HepG2 (cell line): ENCODE data around the gene CCDC142. TPM values are rescaled to one million over a fixed set of nuclear protein-coding genes. Genes with fewer than 3 reads are reported as not detected.

Experiments
- ARNTL ChIP-seq: sonication (generic); formaldehyde crosslinking; IDR thresholded peaks from 2 replicates; pipeline ENCODE4 v1.4.0; 2020; ENCODE audit warnings: mild to moderate bottlenecking, missing genetic modification reagents
- CEBPZ ChIP-seq: IDR thresholded peaks from 2 replicates; pipeline ENCODE4 v1.6.1; 2012; ENCODE audit warnings: low read length, improper control_type of control experiment
- FOSL1 ChIP-seq: sonication (generic); formaldehyde crosslinking; IDR thresholded peaks from 2 replicates; pipeline ENCODE4 v1.9.0; 2021; ENCODE audit warnings: missing genetic modification reagents, borderline replicate concordance
- HINFP ChIP-seq: sonication (generic); formaldehyde crosslinking; IDR thresholded peaks from 2 replicates; pipeline ENCODE4 v1.4.0; 2020; ENCODE audit warnings: low read depth, mild to moderate bottlenecking, missing genetic modification reagents
- KDM4B ChIP-seq: sonication (generic); formaldehyde crosslinking; IDR thresholded peaks from 2 replicates; pipeline ENCODE4 v1.4.0; 2020; ENCODE audit warnings: missing genetic modification reagents
- KLF13 ChIP-seq: sonication (generic); formaldehyde crosslinking; IDR thresholded peaks from 2 replicates; pipeline ENCODE4 v1.4.0; 2020; ENCODE audit warnings: mild to moderate bottlenecking, missing genetic modification reagents
- KLF6 ChIP-seq: IDR thresholded peaks from 2 replicates; pipeline ENCODE4 v1.8.0; 2016; ENCODE audit warnings: missing biosample characterization, missing genetic modification reagents
- MEIS2 ChIP-seq: sonication (generic); formaldehyde crosslinking; IDR thresholded peaks from 2 replicates; pipeline ENCODE4 v1.9.0; 2021; ENCODE audit warnings: mild to moderate bottlenecking, missing genetic modification reagents
- MTA1 ChIP-seq: sonication (generic); formaldehyde crosslinking; IDR thresholded peaks from 2 replicates; pipeline ENCODE4 v1.4.0; 2020; ENCODE audit warnings: missing genetic modification reagents, mild to moderate bottlenecking, borderline replicate concordance
- NCOA5 ChIP-seq: sonication (generic); formaldehyde crosslinking; IDR thresholded peaks from 2 replicates; pipeline ENCODE4 v1.4.0; 2020; ENCODE audit warnings: missing genetic modification reagents
- NFE2L1 ChIP-seq: sonication (generic); formaldehyde crosslinking; IDR thresholded peaks from 2 replicates; pipeline ENCODE4 v1.4.0; 2020; ENCODE audit warnings: missing genetic modification reagents, mild to moderate bottlenecking, borderline replicate concordance
- NFYC ChIP-seq: IDR thresholded peaks from 2 replicates; pipeline ENCODE4 v1.6.1; 2016; ENCODE audit warnings: missing genetic modification reagents, missing compliant biosample characterization
- PCBP2 ChIP-seq: fragments of 200-400 bp; formaldehyde crosslinking; optimal IDR thresholded peaks from 2 replicates; pipeline ENCODE3; 2018; ENCODE audit warnings: low read length, low read depth; ENCODE audit not compliant: poor library complexity, severe bottlenecking
- RBAK ChIP-seq: sonication (generic); formaldehyde crosslinking; IDR thresholded peaks from 2 replicates; pipeline ENCODE4 v1.5.1; 2020; ENCODE audit warnings: mild to moderate bottlenecking, missing genetic modification reagents
- SIN3A ChIP-seq: IDR thresholded peaks from 2 replicates; pipeline ENCODE4 v1.6.1; 2011; ENCODE audit warnings: low read depth, mild to moderate bottlenecking, control low read depth, low read length, borderline replicate concordance
- TMF1 ChIP-seq: sonication (generic); formaldehyde crosslinking; IDR thresholded peaks from 2 replicates; pipeline ENCODE4 v1.8.1; 2022; ENCODE audit warnings: low read depth, missing genetic modification reagents
- ZBTB7B ChIP-seq: sonication (generic); formaldehyde crosslinking; IDR thresholded peaks from 2 replicates; pipeline ENCODE4 v1.4.0; 2020; ENCODE audit warnings: missing genetic modification reagents
- ZFP36L2 ChIP-seq: sonication (generic); formaldehyde crosslinking; IDR thresholded peaks from 2 replicates; pipeline ENCODE4 v1.4.0; 2020; ENCODE audit warnings: missing genetic modification reagents
- ZKSCAN1 ChIP-seq: fragments of 150-350 bp; IDR thresholded peaks from 2 replicates; pipeline ENCODE4 v1.6.1; 2014; ENCODE audit warnings: low read length
- ZNF205 ChIP-seq: IDR thresholded peaks from 2 replicates; pipeline ENCODE4 v1.6.1; 2018; ENCODE audit warnings: missing biosample characterization, missing genetic modification reagents
- ZNF510 ChIP-seq: sonication (generic); formaldehyde crosslinking; IDR thresholded peaks from 2 replicates; pipeline ENCODE4 v1.4.0; 2020; ENCODE audit warnings: low read depth, mild to moderate bottlenecking, missing genetic modification reagents
- ZNF710 ChIP-seq: sonication (generic); formaldehyde crosslinking; IDR thresholded peaks from 2 replicates; pipeline ENCODE4 v1.5.0; 2020; ENCODE audit warnings: mild to moderate bottlenecking, missing genetic modification reagents, borderline replicate concordance
- polyA plus RNA-seq, 8 experiments: library from polyadenylated mRNA; depleted of rRNA in 3 of 8; stranded (reverse) in 7 of 8; unstranded in 1 of 8; fragments of >200 nt; fragmentation: Illumina TruSeq in 4 of 8; extraction: Trizol in 4 of 8; gene quantifications; 2 replicates each; pipeline versions ENCODE4 v1.2.1 to v1.2.3, GENCODE V29; 2011 to 2016; ENCODE audit warnings: low read depth in 4 of 8, missing spikeins in 1 of 8, mixed read lengths in 1 of 8; ENCODE audit not compliant: insufficient read depth in 1 of 8
- total RNA-seq, 5 experiments: library from RNA; depleted of rRNA; stranded (reverse); fragments of >200 nt; fragmentation: Illumina TruSeq; extraction: Trizol; gene quantifications; 2 replicates each; pipeline ENCODE4 v1.2.3, GENCODE V29; 2016; ENCODE audit warnings: low read depth in 1 of 5
- TF ChIP-seq, protein P1 (sequence below): sonication (generic); formaldehyde crosslinking; IDR thresholded peaks from 2 replicates; pipeline ENCODE4 v1.9.0; 2021; ENCODE audit warnings: missing genetic modification reagents, mild to moderate bottlenecking, borderline replicate concordance

The CCDC142 gene
- total and polyA plus RNA-seq, 2 of the 13 experiments (the other 11 are each of a cell fraction or from before 2014, with no cell fraction given) = 14.7 to 30.4 TPM

GRCh38 chr2:74439803-74440377, 42.9 kb downstream of the CCDC142 start (continued):
- no peak for TF ChIP-seq HINFP
- no peak for TF ChIP-seq ZBTB7B (CRISPR knock-in tag)
- no peak for TF ChIP-seq ZNF510 (CRISPR knock-in tag)
- peak; percentile 25; the same call in 1 of the 2 replicates for TF ChIP-seq SIN3A
- no peak for TF ChIP-seq NCOA5
- no peak for TF ChIP-seq CEBPZ
- no peak; the same call in 1 of the 2 replicates for TF ChIP-seq TMF1 (CRISPR knock-in tag)
- no peak for TF ChIP-seq NFYC (CRISPR knock-in tag)
- TF ChIP-seq ZFP36L2 (CRISPR knock-in tag) = no peak
- no peak; the same call in 1 of the 2 replicates for TF ChIP-seq ARNTL (CRISPR knock-in tag)
- TF ChIP-seq FOSL1 (CRISPR knock-in tag) = no peak
- no peak for TF ChIP-seq ZNF205 (CRISPR knock-in tag)
- no peak for TF ChIP-seq MEIS2 (CRISPR knock-in tag)
- TF ChIP-seq NFE2L1 (CRISPR knock-in tag) = no peak
- no peak for TF ChIP-seq KDM4B (CRISPR knock-in tag)
- TF ChIP-seq KLF13 = 0 out of 2 replicates have a peak, but pooled peaks have one; percentile 1
- TF ChIP-seq ZNF710 = no peak
- no peak for TF ChIP-seq MTA1
- TF ChIP-seq KLF6 (CRISPR knock-in tag) = no peak
- peak; percentile 91 for TF ChIP-seq RBAK (CRISPR knock-in tag)
- TF ChIP-seq PCBP2 = peak; percentile 55
- TF ChIP-seq ZKSCAN1 = no peak
- TF ChIP-seq, protein P1, sequence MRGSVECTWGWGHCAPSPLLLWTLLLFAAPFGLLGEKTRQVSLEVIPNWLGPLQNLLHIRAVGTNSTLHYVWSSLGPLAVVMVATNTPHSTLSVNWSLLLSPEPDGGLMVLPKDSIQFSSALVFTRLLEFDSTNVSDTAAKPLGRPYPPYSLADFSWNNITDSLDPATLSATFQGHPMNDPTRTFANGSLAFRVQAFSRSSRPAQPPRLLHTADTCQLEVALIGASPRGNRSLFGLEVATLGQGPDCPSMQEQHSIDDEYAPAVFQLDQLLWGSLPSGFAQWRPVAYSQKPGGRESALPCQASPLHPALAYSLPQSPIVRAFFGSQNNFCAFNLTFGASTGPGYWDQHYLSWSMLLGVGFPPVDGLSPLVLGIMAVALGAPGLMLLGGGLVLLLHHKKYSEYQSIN (CRISPR knock-in tag) = no peak
